ENCODE measurements around the gene FAM237A.

The FAM237A gene

DNA sequence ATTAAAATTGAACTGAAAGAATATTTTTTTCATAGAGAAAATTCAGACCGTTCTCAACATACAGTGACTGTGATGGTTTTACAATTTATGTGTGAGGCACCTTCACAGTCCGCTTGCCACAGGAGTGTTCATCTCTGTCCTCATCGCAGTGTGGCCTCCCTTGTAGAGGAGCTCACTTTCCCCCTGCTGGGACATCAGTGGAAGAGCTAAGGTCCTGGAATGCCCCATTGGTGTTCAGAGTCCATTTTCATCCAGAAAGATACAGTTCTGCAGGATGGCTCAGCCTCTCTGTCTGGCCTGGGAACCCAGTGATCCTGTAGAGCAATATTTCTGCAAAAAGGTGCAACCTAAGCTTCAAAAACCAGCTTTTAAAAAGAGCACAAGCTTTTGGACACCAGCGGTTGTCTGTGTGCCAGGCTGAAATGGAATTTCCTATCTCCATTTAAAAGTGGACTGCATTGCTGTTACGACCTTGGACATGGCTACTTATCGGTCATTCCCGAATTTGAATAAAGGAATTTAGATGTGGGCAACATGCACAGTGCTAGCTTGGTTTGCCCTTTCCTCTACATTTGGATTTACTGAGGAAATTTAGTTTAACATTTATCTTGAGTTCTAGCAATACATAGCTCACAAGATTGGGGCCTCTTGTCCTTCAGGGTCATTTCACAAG, 26.7 kb upstream of the FAM237A start:
- H3K4me3 ChIP-seq (ENCODE audit: low read depth, low read length), result no peak overlapping the region
- TF ChIP-seq, protein P1, sequence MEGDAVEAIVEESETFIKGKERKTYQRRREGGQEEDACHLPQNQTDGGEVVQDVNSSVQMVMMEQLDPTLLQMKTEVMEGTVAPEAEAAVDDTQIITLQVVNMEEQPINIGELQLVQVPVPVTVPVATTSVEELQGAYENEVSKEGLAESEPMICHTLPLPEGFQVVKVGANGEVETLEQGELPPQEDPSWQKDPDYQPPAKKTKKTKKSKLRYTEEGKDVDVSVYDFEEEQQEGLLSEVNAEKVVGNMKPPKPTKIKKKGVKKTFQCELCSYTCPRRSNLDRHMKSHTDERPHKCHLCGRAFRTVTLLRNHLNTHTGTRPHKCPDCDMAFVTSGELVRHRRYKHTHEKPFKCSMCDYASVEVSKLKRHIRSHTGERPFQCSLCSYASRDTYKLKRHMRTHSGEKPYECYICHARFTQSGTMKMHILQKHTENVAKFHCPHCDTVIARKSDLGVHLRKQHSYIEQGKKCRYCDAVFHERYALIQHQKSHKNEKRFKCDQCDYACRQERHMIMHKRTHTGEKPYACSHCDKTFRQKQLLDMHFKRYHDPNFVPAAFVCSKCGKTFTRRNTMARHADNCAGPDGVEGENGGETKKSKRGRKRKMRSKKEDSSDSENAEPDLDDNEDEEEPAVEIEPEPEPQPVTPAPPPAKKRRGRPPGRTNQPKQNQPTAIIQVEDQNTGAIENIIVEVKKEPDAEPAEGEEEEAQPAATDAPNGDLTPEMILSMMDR (IDR thresholded peaks at IDR 0.05; ENCODE audit: borderline replicate concordance, insufficient read depth, low read depth, low read length), result no peak

DNA sequence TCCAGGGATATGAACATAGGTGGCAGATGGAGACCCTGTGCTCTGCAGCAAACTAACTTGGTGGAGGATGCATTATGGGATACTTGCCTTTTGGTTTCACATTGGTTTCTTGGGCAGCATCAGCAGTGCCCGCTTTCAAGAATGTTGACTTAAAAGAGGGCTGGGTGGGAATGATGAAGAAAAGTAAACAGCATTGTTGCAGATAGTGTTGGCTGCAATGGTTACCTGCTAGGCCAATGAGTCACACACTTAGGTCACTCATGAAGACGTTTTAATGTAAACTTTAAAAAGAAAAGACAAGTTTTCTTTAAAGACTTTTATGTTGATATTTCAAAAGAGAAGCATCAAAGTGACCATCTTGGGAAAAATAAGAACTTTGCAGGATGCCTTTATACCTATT, 26.1 kb upstream of the FAM237A start:
- H3K4me3 ChIP-seq (ENCODE audit: low read depth, low read length), result no peak overlapping the region
- TF ChIP-seq, protein P1 (IDR thresholded peaks at IDR 0.05; ENCODE audit: borderline replicate concordance, insufficient read depth, low read depth, low read length), result no peak

DNA sequence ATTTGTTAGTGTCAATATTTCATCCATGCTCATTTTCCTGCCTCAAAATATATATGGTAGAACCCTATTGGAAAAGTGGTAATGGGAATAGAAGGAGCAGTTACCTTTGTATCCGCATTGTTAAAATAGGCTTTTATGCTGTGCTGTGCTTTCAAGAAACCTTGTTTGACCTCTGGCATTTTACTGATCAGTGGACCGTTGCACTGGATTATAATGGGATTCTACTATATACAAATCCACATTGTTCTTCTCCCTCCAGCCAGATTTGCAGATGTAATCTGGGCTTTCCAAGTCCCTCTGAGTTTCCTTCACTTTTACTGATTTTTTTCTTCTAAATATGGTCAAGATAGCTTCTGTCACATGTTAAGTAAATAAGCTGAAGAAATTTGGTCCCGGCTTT, 23.3 kb upstream of the FAM237A start:
- TF ChIP-seq, protein P1 (IDR thresholded peaks at IDR 0.05; ENCODE audit: borderline replicate concordance, insufficient read depth, low read depth, low read length), result no peak
- no peak overlapping the region for H3K4me3 ChIP-seq (ENCODE audit: low read depth, low read length)

DNA sequence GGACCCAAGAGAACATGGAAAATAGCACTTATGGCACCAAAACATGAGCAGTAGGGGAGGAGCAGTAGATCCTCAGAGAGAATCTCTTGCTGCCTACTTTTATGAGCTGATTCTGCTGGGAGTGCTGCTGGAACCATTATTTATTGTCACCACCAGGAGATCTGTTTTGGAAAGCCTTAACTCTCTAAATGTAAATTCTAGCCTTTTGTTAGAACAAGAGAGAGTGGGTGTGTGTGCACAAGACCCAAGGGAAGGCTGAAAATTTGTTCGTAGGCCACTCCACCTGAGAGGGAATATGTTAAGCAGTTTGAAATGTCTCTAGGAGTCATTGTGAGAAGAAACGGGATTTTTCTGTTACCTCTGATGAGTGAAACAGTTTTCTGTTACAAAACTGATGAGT, 16.2 kb upstream of the FAM237A start:
- H3K4me3 ChIP-seq (ENCODE audit: low read depth, low read length), result no peak overlapping the region
- TF ChIP-seq, protein P1 (IDR thresholded peaks at IDR 0.05; ENCODE audit: borderline replicate concordance, insufficient read depth, low read depth, low read length), result no peak

DNA sequence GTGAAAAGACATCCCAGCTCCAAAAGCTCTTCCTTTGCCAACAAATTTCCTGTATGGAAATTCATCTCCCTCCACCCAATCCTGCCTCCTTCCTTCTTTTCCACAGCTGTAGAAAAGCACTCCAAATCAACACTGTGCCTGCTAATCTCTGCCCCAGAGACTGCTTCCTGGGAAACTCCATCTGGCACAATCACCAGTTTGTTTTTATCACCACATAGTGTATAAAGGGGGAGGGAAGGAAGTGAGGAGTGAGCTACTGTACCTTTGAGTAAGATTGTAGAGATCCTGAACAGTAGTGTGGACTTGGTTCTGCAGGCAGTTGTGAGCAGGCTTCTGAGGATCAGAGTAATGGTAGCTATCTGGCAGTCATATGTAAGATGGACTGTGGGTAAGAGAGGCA, 14.7 kb upstream of the FAM237A start:
- TF ChIP-seq, protein P1 (IDR thresholded peaks at IDR 0.05; ENCODE audit: borderline replicate concordance, insufficient read depth, low read depth, low read length), result no peak
- no peak overlapping the region for H3K4me3 ChIP-seq (ENCODE audit: low read depth, low read length)

DNA sequence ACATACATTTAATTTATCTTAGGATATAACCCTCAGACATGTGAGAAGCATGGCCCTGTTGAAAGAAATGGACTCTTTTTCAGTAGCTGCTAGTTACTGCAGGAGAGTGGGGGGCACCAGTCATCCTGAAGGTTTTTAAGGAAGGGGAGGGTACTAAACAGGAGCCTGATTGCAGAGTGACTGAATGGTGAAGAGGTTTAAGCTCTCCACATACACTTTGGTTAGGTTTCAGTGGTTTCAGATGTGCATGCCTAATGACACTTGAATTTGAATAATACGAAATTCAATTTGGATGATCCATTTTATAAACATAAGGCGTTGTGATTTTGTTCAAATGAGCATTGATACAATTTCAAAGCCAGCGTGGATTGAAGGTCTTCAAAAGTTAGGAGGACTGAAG, 10.9 kb upstream of the FAM237A start:
- TF ChIP-seq, protein P1 (IDR thresholded peaks at IDR 0.05; ENCODE audit: borderline replicate concordance, insufficient read depth, low read depth, low read length), result no peak
- H3K4me3 ChIP-seq (ENCODE audit: low read depth, low read length), result no peak overlapping the region

DNA sequence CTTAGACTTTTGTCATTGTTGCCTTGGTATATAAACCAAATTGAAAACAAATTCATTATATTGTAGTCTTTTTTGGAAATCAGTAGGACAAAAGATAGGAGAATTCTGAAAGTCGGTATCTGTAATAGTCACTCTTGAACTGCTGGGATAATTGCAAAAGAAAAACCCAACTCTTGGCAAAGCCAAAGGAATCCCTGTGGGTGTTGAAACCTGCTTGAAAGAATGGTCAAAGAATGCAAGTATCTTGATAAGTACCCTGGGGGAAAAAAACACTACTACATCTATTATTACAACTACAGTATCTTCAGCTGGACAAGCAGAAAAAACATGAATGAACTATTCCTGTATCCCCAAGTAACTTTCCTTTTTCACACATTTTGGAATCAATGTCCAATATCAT, 7.3 kb upstream of the FAM237A start:
- TF ChIP-seq, protein P1 (IDR thresholded peaks at IDR 0.05; ENCODE audit: borderline replicate concordance, insufficient read depth, low read depth, low read length), result no peak
- no peak overlapping the region for H3K4me3 ChIP-seq (ENCODE audit: low read depth, low read length)

Data from GM12875 (cell line).